ENCODE measurements around the gene PTPRH.

The PTPRH gene, protein sequence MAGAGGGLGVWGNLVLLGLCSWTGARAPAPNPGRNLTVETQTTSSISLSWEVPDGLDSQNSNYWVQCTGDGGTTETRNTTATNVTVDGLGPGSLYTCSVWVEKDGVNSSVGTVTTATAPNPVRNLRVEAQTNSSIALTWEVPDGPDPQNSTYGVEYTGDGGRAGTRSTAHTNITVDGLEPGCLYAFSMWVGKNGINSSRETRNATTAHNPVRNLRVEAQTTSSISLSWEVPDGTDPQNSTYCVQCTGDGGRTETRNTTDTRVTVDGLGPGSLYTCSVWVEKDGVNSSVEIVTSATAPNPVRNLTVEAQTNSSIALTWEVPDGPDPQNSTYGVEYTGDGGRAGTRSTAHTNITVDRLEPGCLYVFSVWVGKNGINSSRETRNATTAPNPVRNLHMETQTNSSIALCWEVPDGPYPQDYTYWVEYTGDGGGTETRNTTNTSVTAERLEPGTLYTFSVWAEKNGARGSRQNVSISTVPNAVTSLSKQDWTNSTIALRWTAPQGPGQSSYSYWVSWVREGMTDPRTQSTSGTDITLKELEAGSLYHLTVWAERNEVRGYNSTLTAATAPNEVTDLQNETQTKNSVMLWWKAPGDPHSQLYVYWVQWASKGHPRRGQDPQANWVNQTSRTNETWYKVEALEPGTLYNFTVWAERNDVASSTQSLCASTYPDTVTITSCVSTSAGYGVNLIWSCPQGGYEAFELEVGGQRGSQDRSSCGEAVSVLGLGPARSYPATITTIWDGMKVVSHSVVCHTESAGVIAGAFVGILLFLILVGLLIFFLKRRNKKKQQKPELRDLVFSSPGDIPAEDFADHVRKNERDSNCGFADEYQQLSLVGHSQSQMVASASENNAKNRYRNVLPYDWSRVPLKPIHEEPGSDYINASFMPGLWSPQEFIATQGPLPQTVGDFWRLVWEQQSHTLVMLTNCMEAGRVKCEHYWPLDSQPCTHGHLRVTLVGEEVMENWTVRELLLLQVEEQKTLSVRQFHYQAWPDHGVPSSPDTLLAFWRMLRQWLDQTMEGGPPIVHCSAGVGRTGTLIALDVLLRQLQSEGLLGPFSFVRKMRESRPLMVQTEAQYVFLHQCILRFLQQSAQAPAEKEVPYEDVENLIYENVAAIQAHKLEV

DNA sequence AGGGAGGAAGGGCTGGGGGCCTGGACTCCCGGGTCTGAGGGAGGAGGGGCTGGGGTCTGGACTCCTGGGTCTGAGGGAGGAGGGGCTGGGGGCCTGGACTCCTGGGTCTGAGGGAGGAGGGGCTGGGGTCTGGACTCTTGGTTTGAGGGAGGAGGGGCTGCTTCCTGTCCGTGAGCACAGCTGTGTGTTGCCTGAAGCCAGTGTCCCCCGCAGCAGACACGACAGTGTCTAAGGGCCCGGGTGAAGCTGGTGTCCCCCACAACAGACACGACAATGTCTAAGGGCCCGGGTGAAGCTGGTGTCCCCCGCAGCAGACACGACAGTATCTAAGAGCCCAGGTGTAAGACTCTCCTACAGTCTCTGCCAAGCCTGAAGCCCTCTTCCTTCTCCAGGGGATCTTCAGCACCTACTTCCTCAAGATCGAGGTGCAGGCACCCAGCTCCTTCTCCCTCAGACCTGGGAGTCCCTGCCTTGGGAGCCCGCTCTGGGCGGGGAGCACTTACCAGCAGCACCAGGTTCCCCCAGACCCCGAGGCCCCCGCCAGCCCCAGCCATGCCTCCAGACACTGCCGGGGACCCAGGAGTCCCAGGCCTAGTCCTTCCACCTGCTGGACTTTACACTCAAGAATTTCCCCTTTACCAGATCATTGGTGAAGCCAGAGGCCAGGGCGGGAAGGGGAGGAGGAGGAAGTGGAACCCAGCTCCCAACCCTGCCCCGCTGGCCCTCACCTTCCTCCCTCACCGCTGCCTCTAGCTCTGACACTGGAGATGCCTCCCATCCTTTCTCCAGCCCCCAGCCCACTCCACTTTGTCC is at the start of gene PTPRH:
PTPRH (minus strand) TSS at position 622 of the 813 bp plus-strand sequence; CDS start at position 554, 68 bp downstream.
- no peak for DNase-seq

DNA sequence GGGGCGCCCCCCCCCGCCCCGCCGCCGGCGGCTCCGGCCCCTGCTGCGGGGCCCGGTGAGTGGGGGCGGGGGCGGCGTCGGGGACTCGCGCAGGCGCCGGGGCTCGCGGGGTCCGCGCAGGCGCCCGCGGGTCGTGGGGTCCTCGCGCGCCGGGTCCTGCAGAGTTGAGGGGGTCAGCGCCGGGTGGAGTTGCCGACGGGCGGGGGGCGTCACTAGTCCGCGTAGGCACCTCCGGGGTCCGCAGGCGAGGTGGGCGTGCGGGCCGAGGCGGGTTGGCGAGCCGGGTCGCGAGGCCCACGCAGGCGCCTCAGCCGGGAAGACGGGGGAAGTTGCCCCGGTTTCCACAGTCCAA is 49.2 kb upstream of the PTPRH start:
- peak; percentile 39 to 51 for DNase-seq

DNA sequence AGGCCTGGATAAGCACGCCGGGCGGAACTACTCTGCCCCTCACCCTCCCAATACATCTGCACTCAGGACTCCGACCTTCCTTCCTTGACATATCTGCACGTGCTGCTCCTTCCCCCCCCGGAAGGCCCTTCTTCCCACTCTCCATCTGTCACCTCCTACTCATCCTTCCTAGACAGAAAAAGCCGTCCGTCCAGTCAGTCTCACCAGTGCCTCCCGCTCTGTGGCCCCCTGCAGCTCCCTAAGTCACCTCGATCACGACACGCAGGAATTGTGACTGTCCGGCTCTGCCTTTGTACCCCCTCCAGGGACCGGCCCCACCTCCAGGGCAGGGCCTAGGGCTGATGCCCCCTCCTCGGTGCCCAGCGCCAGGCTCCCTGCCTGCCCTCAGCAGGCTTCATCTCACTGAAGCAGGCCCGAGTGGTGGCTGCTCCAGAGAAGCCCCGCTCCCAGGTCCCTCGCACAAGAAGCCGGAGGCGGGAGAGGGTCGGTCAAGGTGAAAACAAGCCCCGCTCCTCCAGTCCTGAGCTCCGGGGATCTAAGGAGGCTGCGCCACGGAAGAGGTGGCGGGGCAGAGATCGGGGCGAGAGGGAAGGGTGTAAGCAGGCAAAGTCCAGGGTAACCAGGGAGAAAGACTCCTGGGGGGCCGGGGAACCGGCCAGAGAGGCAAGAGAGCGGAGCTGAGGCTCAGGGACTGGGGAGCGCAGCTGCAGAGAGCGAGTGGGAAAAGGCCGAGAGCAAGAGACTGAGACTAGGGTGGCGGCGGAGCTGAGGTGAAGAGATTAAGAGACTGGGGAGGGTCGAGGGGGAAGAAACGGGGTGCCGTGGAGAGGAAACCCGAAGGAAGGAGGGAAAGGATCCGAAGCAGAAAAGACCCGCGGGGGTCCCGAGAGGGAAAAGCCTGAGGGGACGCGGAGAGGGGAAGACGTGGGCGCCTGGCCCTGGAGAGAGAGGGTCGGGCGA is 48.4 kb upstream of the PTPRH start:
- peak; percentile 34 to 45 for DNase-seq

DNA sequence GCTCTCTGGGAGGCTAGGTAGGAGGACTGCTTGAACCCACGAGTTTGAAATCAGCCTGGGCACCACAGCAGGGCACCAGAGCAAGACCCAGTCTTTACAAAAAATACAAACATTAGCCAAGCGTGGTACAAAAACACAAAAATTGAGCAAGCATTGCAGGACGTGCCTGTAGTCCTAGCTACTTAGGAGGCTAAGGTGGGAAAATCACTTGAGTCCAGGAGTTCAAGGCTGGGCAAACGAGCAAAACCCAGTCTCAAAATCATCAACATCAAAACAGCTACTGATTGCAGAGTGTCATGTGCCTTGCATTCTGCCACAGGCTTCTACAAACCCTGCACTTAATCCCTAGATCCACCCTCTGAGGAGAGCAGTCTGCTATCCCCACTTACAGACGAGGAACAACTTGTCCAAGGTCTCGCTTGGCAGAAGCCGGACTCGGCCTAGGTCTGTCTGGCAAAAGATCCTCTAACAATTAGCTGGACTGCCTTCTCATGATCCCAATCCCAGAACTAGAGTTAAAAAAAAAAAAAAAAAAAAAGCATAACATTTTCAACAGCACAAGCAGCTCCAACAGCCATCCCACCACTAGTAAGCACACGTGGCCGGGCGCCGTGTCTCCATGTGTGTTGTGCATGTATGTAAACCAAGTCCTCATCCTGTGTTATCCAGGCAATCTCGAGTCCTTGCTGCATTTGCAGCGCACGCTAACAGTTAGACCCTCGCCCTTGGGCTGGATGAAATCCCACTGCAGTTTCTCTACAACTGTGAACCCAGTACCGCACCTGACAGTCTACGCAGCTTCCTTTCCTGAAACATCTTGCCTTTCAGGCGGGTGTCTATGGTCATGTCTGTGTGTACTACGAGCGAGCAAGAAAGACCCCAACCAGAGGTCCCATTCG is 47.5 kb upstream of the PTPRH start:
- peak; percentile 28 to 30 for DNase-seq

DNA sequence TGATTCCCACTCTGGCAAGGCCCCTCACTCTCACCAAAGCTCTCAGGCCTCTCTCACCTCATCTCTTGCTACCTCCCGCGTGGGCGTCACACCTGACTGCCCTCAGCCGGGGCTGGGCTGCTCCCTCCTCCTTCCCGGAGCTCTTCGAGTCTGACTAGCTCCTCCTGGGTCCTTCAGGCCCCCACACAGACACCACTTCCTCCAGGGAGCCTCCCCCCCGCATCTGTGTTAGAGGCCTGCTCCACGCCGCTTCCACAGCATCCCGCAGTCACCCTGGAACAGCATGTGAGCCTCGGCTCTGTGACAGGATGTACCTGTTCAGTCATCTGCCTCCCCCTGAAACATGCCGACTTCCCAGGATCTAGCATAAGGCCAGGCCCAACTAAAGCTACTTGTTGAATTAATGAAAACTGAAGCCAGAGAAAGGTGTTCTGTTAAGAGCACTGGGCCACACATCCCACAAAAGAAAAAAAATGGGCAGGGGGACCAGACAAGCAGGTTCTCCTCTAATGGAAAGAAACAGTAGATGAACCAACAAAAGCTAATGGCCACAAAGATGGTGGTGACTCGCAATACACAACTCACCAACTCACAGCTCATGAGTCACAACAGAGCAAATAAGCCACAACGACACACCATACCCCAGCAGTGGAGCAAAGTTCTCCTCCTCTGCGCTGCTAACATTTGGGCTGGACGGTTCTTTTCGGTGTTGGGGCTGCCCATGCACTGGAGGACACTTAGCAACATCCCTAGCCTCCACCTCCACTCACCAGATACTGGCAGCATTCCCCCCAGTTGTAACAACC is 46.5 kb upstream of the PTPRH start:
- peak; percentile 65 to 72 for DNase-seq

DNA sequence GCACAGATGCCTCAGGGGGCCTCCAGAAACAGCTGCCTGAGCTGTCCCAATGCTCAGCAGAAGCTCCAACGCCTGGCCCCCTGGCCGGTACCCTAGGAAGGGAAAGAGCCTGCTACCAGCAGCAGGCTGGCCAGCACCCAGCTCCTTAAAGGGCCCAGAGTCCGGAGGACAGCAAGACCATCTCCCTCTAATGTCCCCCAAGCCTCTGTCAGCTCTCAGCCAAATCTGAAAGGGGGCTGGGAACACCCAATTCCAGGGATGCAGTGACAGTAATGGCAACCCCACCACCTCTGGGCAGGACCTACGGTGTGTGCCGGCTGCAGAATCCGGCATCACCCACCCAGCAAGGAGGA is 45.3 kb upstream of the PTPRH start:
- no peak for DNase-seq

DNA sequence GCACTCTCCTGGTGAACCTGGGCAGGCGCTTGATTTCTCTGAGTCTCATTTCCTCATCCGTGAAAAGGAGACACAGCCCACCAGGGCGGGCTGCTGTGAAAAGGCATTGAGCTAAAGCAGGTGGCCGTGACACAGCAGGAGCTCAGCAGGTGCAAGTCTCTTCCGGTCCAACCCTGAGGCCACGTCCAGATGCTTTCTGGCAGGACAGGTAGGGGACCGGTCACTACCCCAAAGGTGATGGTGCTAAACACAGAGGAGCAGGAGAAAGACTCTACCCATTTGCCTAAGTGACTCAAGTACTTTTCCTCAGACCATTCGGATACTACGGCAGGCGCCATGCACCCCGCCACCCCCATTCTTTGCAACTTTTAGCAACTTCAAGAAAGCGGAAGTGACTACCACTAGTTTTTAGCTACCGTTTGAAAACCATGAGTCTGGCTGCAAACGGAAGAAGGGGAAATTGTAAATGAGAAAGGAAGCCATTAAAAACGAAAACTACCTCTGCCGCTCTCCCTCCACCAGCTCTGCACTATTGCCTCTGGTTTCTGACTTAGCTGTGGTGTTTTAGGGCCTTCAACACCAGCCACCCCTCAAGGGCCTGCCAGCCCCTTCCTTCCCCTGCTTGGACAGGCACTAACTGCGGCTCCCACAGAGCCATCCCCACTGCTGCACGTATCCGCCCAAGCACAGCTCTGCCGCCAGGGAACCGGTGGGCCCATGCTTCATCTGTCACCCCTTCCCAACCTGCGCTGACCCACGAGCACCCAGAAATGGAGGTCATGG is 44.7 kb upstream of the PTPRH start:
- peak; percentile 52 to 64 for DNase-seq

DNA sequence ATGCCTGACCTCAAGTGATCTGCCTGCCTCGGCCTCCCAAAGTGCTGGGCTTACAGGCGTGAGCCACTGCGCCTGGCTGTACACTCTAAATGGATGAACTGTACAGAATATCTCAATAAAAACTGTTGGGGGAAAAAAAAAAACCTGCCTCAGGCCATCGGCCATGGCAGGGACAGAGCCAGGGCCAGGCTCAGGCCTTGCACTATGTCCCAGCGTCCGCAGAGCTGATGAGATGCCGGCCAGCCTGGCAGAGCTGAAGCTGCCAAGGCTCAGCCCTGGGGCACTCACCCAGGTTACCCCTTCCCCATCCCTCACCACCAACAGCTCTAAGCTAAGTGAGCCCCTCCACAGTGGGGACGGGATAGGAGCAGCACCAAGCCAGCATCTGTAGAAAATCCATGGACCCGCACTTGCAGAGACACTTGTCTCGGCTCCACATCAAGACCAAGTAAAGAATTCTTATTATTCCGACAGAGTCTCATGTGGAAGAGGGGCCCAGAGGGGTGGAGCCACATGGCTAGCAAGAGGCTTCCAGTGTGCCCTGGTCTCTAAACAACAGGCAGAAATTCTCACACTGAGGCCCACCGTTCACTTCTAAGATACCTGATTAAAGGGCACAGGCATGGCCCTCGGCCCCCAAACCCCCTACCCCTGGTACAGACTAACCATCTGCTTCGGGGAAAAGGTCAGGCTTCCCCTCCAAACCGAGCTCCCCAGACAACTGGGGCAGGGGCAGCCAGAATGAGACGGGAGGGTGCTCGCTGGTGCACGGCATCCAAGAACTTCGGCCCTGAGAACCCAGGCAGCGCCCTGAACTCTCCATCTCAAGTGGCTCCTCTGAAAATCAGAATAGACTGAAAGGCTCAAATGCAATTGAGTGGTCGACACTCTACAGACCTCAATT is 43.7 kb upstream of the PTPRH start:
- no peak for DNase-seq

DNA sequence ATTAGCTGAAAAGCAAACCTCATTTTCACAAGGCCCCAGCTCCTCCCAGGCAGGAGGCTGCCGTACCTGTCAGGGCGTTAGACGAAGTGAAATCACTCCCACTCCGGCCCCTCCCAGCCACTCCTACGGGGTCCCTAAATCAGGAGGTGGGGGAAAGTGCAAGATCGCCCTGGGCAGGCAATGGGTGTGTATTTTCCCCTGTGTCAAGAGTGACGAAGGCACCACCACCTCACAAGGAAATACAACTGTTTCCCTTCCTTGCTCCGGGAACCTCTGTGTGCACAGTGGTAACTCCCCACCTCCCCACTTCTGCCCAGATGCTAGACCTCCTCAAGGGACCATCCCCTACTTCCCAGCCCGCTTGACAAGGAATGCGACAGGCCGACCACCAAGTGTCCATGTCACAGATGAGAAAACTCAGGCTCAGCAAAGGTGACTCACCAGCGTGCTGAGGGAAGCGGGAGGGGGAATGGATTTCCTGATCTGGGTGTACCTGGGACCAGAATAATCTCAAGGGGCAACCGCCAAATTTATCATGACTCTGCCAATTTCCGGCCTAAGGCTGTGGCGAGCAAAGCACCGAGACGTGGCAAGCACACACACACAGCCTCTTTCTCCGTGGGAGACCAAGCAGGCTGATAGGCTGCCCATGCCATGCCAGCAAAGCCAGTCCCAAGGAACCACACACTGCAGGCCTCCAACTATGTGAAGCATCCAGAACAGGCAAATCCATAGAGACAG is 42.2 kb upstream of the PTPRH start:
- peak; percentile 54 to 68 for DNase-seq

DNA sequence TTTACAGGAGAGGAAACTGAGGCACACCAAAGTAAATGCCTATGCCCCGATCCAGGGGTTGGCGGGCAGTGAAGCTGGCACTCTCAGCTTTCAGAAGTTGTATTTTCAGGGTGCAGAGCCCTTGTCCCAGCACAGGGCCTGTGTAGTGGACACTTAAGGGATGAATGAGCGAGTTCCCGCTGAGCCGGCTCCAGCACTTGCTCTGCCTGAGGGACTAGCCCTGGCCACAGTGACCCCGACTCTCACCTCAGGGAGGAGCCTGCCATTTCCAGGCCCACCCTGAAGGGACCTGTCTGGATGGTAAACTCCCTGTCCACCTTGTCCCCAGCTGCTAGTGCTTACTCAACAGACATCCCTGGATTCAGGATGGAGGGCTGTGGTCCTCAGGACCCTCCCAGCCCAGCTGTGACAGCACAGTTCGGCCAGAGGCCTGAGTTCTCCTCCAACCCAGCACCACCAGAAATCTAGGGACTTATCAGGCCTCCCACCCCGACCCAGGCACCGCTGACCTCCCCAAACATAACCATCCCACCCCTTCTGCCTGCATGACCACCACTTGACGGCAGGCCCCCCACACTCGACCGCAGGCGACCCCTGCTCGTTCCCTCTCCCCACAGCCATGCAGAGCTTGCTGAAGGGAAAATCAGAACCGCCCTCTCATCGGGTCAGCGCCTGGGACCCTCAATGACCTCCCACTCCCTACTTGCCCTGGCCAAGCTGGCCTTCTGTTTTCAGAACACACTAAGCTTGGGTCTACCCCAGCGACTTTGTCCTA is 41.1 kb upstream of the PTPRH start:
- no peak for DNase-seq

DNA sequence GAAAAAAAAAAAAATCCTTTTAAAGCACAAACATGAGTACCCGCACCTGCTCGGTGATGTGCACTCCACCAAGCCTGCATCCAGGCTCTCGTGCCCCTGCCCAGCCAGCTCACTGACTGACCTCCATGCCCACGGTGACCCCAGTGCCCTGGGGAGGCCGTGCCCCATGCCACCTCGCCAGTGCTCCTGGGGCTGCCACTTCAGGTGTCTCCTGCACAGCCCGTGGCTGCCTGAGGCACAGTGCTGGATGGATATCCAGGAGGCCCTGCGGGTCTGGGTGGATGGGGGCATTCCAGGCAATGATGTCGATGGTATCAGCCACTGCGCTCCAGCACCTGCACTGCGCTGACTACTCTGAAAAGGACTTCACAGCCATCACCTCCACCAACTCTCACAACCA is 40.5 kb upstream of the PTPRH start:
- DNase-seq = no peak

DNA sequence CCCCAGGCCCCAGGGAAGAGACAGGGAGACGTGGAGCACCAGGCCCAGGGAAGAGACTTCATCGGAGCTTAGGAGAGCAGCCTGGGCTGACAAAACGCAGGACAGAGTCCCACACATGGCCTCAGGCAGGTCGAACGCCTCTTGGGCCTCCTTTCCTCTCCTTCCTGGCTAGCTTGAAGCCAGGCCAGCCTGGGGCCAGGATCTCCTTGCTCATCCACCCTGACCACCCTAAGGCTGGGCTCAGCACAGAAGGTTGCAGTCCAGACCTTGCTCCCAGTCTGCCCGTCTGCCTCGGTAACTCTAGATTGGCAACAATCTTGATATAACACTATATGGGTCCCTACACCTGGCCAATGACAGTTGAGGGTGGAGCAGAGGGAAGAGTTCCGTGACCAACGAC is 39.4 kb upstream of the PTPRH start:
- DNase-seq = no peak

DNA sequence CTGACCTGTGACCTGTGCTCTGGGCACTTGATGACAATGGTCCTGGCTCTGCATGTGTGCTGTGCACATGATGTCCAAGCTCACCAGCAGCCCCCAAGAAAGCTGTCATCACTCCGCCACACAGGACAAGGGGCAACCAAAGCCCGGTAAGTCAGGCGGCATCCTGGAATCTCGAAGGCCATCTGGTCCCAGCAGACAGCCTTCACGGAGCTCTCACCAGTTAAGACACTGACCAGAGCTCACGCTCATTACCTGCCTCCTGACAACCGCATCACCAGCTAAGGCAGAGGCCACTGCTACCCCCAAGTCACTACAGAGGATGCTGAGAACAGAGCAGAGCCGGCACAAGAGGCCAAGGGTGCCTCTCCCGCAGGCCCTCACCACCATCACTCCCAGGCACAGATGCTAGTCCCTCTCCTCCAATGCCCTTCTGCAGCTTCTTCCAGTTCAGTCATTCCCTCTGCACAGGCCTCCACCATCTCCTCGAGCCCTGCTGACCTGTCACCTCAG is 38.9 kb upstream of the PTPRH start:
- no peak for DNase-seq

DNA sequence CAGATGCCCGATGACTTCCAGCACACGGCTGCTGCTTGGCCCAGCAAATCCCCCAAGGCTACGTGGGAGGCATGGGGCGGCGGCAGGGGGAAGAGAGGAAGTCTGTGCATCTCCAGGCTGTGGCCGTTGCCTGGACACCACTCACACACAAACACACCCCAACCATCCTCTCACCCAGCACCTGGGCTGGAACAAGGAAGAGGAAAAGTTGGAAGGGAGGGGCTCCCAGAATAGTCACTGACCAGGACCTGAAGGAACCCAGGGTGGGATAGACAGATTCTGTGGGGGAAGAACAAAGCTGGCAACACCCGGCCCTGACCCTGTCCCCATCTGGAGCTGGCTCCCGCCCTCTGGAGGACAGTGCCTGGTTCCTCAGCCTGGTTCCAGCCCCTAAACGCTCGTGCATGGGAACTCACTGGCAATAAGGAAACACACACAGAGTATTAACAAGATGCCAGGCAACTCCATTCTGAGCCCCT is 38.4 kb upstream of the PTPRH start:
- DNase-seq = no peak
